ENCODE measurements around the gene ATXN7L2.
"Not testable (repeated sequence)": the region's sequence is repeated elsewhere in the genome, so short reads cannot be mapped to it uniquely, and the experiment has no call there.

The ATXN7L2 gene

GRCh38 chr1:109467301-109467777, 16.4 kb upstream of the ATXN7L2 start:
- no peaks in the 10 kb centered on the region for H3K9me3 Mint-ChIP-seq
- H3K27ac Mint-ChIP-seq, result no peak overlapping the region
- peaks cover 79% of the 10 kb centered on the region for H3K27me3 Mint-ChIP-seq (ENCODE audit: low read depth)
- DNase-seq (ENCODE audit: low spot score), result no peak
- H3K4me1 Mint-ChIP-seq (ENCODE audit: low read depth), result peaks cover 1% of the 10 kb centered on the region
- no peaks in the 10 kb centered on the region for H3K36me3 Mint-ChIP-seq (ENCODE audit: low read depth)
- H3K4me3 Mint-ChIP-seq, result peak overlapping the region; percentile 13

- Mint-ChIP-seq H3K27ac (no peak overlapping the region), H3K9me3 (no peaks in the 10 kb centered on the region), H3K4me1 (ENCODE audit: low read depth) (peaks cover 1% of the 10 kb centered on the region), H3K4me3 (no peak overlapping the region), H3K27me3 (ENCODE audit: low read depth) (peaks cover 75% of the 10 kb centered on the region), H3K36me3 (ENCODE audit: low read depth) (no peaks in the 10 kb centered on the region)
- DNase-seq (ENCODE audit: low spot score), result no peak
These were observed 15.6 kb upstream of the ATXN7L2 start for GRCh38 chr1:109468061-109468460.

- Mint-ChIP-seq H3K9me3 (no peaks in the 10 kb centered on the region), H3K36me3 (ENCODE audit: low read depth) (no peaks in the 10 kb centered on the region), H3K27me3 (ENCODE audit: low read depth) (peaks cover 73% of the 10 kb centered on the region), H3K4me1 (ENCODE audit: low read depth) (peaks cover 1% of the 10 kb centered on the region), H3K27ac (no peak overlapping the region), H3K4me3 (no peak overlapping the region)
- DNase-seq (ENCODE audit: low spot score), result no peak
These were observed 14.8 kb upstream of the ATXN7L2 start for GRCh38 chr1:109468903-109469302.

DNA sequence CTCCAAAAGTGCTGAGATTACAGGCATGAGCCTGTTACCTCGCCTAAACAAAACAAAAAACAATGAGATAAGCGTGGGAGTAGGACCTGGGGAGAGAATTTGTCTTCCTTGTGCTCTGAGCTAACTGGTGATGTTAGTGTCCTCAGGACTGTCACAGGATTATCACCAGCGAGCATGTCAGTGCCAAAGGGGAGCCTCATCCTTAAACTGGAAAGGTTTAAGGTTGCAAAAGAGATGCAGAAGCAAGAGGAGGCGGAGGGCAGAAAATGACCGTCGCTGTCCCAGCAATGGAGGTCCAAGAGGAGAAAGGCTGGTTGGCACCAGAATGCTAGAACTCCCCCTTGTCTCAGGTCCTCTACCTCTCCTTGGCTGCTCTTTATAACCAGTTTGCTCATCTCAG, 13.5 kb upstream of the ATXN7L2 start:
- Mint-ChIP-seq H3K27ac (no peak overlapping the region), H3K9me3 (no peaks in the 10 kb centered on the region), H3K27me3 (ENCODE audit: low read depth) (peaks cover 61% of the 10 kb centered on the region), H3K4me1 (ENCODE audit: low read depth) (peaks cover 1% of the 10 kb centered on the region), H3K36me3 (ENCODE audit: low read depth) (no peaks in the 10 kb centered on the region), H3K4me3 (no peak overlapping the region)
- no peak for DNase-seq (ENCODE audit: low spot score)

- no peaks in the 10 kb centered on the region for H3K4me1 Mint-ChIP-seq (ENCODE audit: low read depth)
- H3K27me3 Mint-ChIP-seq (ENCODE audit: low read depth), result peaks cover 52% of the 10 kb centered on the region
- no peaks in the 10 kb centered on the region for H3K36me3 Mint-ChIP-seq (ENCODE audit: low read depth)
- no peaks in the 10 kb centered on the region for H3K9me3 Mint-ChIP-seq
- H3K4me3 Mint-ChIP-seq, result no peak overlapping the region
- DNase-seq (ENCODE audit: low spot score), result no peak
- H3K27ac Mint-ChIP-seq, result no peak overlapping the region
These were observed 10.9 kb upstream of the ATXN7L2 start for GRCh38 chr1:109472779-109473178.

DNA sequence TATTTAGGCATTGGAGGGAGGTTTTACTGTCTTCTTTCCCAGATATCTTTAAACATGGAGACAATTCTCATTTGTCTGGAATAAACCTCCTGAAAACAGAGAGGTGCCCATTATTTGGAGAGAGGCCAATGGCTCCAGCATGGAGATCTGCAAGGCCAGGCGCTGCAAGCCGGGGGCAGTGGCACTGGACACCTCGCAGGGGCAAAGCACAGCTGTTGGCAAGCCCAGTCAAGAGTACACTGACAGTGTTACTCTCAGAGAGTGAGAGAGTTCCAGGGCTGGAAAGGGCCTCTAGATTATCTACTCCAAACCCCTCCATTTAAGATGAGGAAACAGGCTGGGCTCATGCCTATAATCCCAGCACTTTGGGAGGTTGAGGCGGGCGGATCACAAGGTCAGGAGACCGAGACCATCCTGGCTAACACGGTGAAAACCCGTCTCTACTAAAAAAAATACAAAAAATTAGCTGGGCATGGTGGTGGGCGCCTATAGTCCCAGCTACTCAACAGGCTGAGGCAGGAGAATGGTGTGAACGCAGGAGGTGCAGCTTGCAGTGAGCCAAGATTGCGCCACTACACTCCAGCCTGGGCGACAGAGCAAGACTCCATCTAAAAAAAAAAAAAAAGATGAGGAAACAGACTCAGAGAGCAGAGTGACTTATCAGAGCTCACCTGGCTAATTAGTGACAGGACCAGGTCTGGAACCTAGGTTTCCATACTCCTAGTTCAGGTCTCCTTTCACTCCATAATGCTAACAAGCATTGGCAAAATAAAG, 10.2 kb upstream of the ATXN7L2 start:
- H3K27me3 Mint-ChIP-seq (ENCODE audit: low read depth), result peaks cover 45% of the 10 kb centered on the region
- not testable (repeated sequence) for H3K9me3 Mint-ChIP-seq; H3K4me1 Mint-ChIP-seq (ENCODE audit: low read depth); H3K27ac Mint-ChIP-seq; DNase-seq (ENCODE audit: low spot score); H3K36me3 Mint-ChIP-seq (ENCODE audit: low read depth); H3K4me3 Mint-ChIP-seq

DNA sequence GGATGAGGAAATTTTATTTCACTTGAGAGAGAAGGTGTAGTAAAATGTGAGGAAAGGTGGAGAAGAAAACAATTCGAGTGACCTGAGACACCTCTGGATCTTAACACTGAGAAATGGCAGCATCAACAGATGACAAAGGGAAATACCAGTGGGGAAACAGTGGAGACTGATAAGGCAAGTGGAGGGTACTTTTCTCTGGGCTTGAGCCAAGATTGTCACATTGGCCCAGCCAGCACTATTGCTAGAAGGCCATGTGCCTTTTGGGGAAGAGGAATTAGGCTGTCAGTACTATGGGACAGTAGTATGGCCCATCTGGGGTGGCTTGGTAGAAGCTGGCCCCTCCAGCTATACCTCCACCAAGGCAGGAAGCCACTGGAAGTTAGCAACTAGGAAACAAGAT, 9.0 kb upstream of the ATXN7L2 start:
- Mint-ChIP-seq H3K27ac (no peak overlapping the region), H3K27me3 (ENCODE audit: low read depth) (peaks cover 43% of the 10 kb centered on the region)

DNA sequence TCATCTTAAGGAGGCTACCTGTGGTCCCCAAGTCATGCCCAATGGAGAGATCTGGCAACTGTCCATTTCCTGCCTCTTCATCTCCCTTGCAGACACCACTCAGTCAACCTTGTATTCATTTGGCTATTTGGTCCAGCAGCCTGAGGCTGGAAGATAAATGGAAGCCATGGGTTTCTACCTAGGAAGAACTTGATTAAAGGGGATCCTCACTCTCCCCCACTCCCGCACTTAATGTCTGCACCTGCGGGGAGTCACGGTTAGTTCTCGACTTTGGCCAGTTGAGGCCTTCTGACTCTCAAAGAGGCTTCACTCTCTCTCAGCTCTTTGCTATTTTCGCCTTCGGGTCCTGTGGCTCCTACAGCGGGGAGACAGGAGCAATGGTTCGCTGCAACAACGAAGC, 8.4 kb upstream of the ATXN7L2 start:
- no peak for DNase-seq (ENCODE audit: low spot score)
- Mint-ChIP-seq H3K4me3 (no peak overlapping the region), H3K4me1 (ENCODE audit: low read depth) (peaks cover 3% of the 10 kb centered on the region), H3K27ac (no peak overlapping the region), H3K9me3 (no peaks in the 10 kb centered on the region), H3K27me3 (ENCODE audit: low read depth) (peaks cover 43% of the 10 kb centered on the region), H3K36me3 (ENCODE audit: low read depth) (no peaks in the 10 kb centered on the region)

More for the DNA sequence above, 9.0 kb upstream of the ATXN7L2 start:
- peaks cover 3% of the 10 kb centered on the region for H3K4me1 Mint-ChIP-seq (ENCODE audit: low read depth)
- no peaks in the 10 kb centered on the region for H3K36me3 Mint-ChIP-seq (ENCODE audit: low read depth)
- DNase-seq (ENCODE audit: low spot score), result no peak
- no peak overlapping the region for H3K4me3 Mint-ChIP-seq
- no peaks in the 10 kb centered on the region for H3K9me3 Mint-ChIP-seq

DNA sequence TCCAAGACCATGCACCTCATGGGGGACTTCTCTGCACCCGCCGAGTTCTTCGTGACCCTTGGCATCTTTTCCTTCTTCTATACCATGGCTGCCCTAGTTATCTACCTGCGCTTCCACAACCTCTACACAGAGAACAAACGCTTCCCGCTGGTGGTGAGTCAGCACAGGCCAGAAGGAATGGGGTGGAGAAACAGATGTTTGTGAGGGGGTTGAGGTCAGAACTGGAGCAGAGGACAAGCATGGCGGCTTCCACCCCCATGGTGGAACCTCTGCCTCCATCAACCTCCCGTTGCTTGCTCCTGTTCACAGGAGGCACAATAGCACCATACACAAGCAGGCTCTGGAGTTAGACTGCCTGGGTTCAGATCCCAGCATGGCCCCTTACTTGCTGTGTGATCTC, 6.9 kb upstream of the ATXN7L2 start:
- no peak overlapping the region for H3K4me3 Mint-ChIP-seq
- H3K9me3 Mint-ChIP-seq, result no peaks in the 10 kb centered on the region
- H3K36me3 Mint-ChIP-seq (ENCODE audit: low read depth), result no peaks in the 10 kb centered on the region
- no peak overlapping the region for H3K27ac Mint-ChIP-seq
- peaks cover 45% of the 10 kb centered on the region for H3K27me3 Mint-ChIP-seq (ENCODE audit: low read depth)
- DNase-seq (ENCODE audit: low spot score), result no peak
- peaks cover 3% of the 10 kb centered on the region for H3K4me1 Mint-ChIP-seq (ENCODE audit: low read depth)

DNA sequence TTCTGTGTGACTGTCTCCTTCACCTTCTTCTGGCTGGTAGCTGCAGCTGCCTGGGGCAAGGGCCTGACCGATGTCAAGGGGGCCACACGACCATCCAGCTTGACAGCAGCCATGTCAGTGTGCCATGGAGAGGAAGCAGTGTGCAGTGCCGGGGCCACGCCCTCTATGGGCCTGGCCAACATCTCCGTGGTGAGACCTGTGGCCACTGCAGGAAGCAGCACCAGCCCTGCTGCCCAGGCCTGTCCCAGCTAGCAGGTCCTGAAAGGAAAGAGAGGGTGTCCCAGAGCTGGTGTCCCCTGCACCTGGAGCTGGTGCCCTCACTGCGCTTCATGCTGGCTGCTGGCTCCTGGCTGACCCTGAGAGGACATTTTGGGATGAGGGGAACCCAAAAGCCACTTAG, 5.9 kb upstream of the ATXN7L2 start:
- H3K4me1 Mint-ChIP-seq (ENCODE audit: low read depth), result peaks cover 6% of the 10 kb centered on the region
- no peaks in the 10 kb centered on the region for H3K9me3 Mint-ChIP-seq
- no peak overlapping the region for H3K27ac Mint-ChIP-seq
- H3K27me3 Mint-ChIP-seq (ENCODE audit: low read depth), result peaks cover 50% of the 10 kb centered on the region
- no peaks in the 10 kb centered on the region for H3K36me3 Mint-ChIP-seq (ENCODE audit: low read depth)
- H3K4me3 Mint-ChIP-seq, result no peak overlapping the region
- DNase-seq (ENCODE audit: low spot score), result no peak

GRCh38 chr1:109478806-109479205, 4.9 kb upstream of the ATXN7L2 start:
- Mint-ChIP-seq H3K4me3 (no peak overlapping the region), H3K36me3 (ENCODE audit: low read depth) (no peaks in the 10 kb centered on the region), H3K9me3 (no peaks in the 10 kb centered on the region), H3K4me1 (ENCODE audit: low read depth) (peaks cover 13% of the 10 kb centered on the region), H3K27ac (no peak overlapping the region), H3K27me3 (ENCODE audit: low read depth) (peaks cover 45% of the 10 kb centered on the region)
- no peak for DNase-seq (ENCODE audit: low spot score)

- DNase-seq (ENCODE audit: low spot score), result no peak
- Mint-ChIP-seq H3K9me3 (no peaks in the 10 kb centered on the region), H3K4me1 (ENCODE audit: low read depth) (peaks cover 16% of the 10 kb centered on the region), H3K27me3 (ENCODE audit: low read depth) (peaks cover 43% of the 10 kb centered on the region), H3K4me3 (no peak overlapping the region), H3K27ac (no peak overlapping the region), H3K36me3 (ENCODE audit: low read depth) (no peaks in the 10 kb centered on the region)
These were observed 4.4 kb upstream of the ATXN7L2 start for GRCh38 chr1:109479311-109479710.

DNA sequence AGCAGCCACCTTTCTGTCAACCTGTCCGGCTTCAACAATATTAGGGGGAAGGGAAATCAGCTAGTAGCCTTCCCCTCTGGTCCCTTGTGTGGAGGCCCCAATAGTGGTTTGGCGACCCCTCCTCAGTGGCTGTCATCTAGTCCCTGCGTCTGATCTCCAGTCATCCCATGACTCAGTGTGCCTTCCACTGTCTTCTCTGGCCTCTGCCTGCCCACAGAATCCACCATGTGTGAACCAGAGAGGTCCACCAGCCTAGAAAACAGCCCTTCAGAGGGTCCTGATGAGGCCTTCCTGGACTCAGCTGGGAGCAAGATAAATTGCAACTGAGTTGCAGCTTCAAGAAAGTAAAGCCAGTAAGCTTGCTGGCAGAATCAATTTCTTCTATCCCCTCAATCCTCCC, 3.8 kb upstream of the ATXN7L2 start:
- H3K9me3 Mint-ChIP-seq, result no peaks in the 10 kb centered on the region
- no peaks in the 10 kb centered on the region for H3K36me3 Mint-ChIP-seq (ENCODE audit: low read depth)
- DNase-seq (ENCODE audit: low spot score), result no peak
- H3K27ac Mint-ChIP-seq, result no peak overlapping the region
- H3K4me1 Mint-ChIP-seq (ENCODE audit: low read depth), result peaks cover 22% of the 10 kb centered on the region
- peaks cover 43% of the 10 kb centered on the region for H3K27me3 Mint-ChIP-seq (ENCODE audit: low read depth)
- H3K4me3 Mint-ChIP-seq, result no peak overlapping the region

GRCh38 chr1:109481646-109482045, 2.1 kb upstream of the ATXN7L2 start:
- DNase-seq (ENCODE audit: low spot score), result no peak
- no peak overlapping the region for H3K4me3 Mint-ChIP-seq
- H3K4me1 Mint-ChIP-seq (ENCODE audit: low read depth), result peaks cover 32% of the 10 kb centered on the region
- no peaks in the 10 kb centered on the region for H3K9me3 Mint-ChIP-seq
- no peaks in the 10 kb centered on the region for H3K36me3 Mint-ChIP-seq (ENCODE audit: low read depth)
- no peak overlapping the region for H3K27ac Mint-ChIP-seq
- peaks cover 36% of the 10 kb centered on the region for H3K27me3 Mint-ChIP-seq (ENCODE audit: low read depth)

- DNase-seq (ENCODE audit: low spot score), result no peak
- Mint-ChIP-seq H3K4me1 (ENCODE audit: low read depth) (peaks cover 32% of the 10 kb centered on the region), H3K27ac (no peak overlapping the region), H3K36me3 (ENCODE audit: low read depth) (no peaks in the 10 kb centered on the region), H3K4me3 (peak overlapping the region; percentile 4), H3K9me3 (no peaks in the 10 kb centered on the region), H3K27me3 (ENCODE audit: low read depth) (peaks cover 36% of the 10 kb centered on the region)
These were observed 1.5 kb upstream of the ATXN7L2 start for GRCh38 chr1:109482242-109482641.
